ENCODE results near the gene DDAH2.

Gene DDAH2

DNA sequence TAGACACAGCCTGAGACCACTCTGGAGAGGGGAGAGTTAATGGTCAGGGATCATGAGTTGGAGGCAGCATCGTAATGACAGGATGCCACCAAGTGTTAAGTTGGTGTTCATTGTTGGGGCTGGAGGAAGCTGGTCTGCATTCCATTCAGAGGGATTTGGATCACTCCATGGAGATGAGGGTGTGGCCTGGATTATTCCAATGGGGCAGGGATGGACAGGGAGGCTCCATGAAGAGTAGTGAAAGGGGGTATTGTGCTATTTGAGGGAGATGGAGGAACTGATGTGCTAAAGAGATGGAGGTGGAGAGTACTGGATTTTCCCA lies 34.5 kb upstream of the DDAH2 start:
- TF ChIP-seq, protein P1, sequence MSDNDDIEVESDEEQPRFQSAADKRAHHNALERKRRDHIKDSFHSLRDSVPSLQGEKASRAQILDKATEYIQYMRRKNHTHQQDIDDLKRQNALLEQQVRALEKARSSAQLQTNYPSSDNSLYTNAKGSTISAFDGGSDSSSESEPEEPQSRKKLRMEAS (IDR thresholded peaks at IDR 0.05; ENCODE audit: low read depth, low read length): no peak
- no peak for TF ChIP-seq POLR2A (IDR thresholded peaks at IDR 0.05; ENCODE audit: extremely low read depth, insufficient read length)
- no peak for TF ChIP-seq MYC (IDR thresholded peaks at IDR 0.05; ENCODE audit: low read depth, low read length)
- no peak for TF ChIP-seq CTCF (IDR thresholded peaks at IDR 0.05; ENCODE audit: low read depth, low read length)
- no peak for DNase-seq (ENCODE audit: low read depth)
- H3K4me3 ChIP-seq (ENCODE audit: low read depth, low read length): no peak overlapping the region

DNA sequence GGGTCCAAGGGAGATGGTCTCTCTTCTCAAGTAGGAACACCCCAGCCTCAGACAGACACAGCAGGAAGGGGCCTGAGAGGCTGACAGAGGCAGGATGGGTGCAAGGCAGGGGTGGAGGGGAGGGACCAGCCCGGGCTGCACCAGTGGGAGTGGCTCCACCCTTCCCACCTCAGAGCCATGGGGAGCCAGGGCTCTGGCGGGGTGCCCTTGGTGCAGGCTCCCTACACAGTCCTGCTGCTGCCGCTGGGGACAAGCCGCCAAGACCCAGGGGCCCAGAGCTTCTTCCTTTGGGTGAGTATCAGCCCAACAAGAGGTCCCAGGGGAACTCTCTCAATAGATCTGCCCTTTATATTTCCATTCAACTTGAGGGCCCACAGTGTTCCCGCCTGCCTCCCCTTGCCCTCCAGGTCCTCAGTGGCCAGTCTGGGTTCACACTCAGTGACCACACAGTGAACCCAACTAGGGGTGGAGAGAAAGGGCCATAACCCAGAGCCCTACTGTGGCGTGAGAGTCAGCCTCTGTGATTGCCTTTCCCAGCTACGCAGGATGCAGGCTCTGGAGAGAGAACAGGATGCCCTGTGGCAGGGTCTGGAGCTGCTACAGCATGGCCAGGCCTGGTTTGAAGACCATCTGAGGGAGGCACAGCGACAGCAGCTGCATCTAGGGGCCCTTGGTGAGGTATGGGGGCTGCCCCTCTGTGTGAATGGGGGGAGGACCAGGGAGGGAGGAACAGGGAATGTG lies 33.9 kb upstream of the DDAH2 start:
- DNase-seq (ENCODE audit: low read depth): no peak
- H3K4me3 ChIP-seq (ENCODE audit: low read depth, low read length): no peak overlapping the region
- TF ChIP-seq CTCF (IDR thresholded peaks at IDR 0.05; ENCODE audit: low read depth, low read length) (no peak), POLR2A (IDR thresholded peaks at IDR 0.05; ENCODE audit: extremely low read depth, insufficient read length) (no peak), MYC (IDR thresholded peaks at IDR 0.05; ENCODE audit: low read depth, low read length) (no peak)
- TF ChIP-seq, protein P1 (IDR thresholded peaks at IDR 0.05; ENCODE audit: low read depth, low read length): no peak

GRCh38 chr6:31762356-31762755 lies 33.3 kb upstream of the DDAH2 start, which contains the start of gene SAPCD1:
SAPCD1 (plus strand) TSS chr6:31762656; CDS start chr6:31763055, 399 bp downstream.
- no peak within 1 kb of the TSS for H3K4me3 ChIP-seq (ENCODE audit: low read depth, low read length)
- TF ChIP-seq POLR2A (IDR thresholded peaks at IDR 0.05; ENCODE audit: extremely low read depth, insufficient read length) (no peak), MYC (IDR thresholded peaks at IDR 0.05; ENCODE audit: low read depth, low read length) (no peak), CTCF (IDR thresholded peaks at IDR 0.05; ENCODE audit: low read depth, low read length) (no peak)
- TF ChIP-seq, protein P1 (IDR thresholded peaks at IDR 0.05; ENCODE audit: low read depth, low read length): no peak
- no peak for DNase-seq (ENCODE audit: low read depth)

DNA sequence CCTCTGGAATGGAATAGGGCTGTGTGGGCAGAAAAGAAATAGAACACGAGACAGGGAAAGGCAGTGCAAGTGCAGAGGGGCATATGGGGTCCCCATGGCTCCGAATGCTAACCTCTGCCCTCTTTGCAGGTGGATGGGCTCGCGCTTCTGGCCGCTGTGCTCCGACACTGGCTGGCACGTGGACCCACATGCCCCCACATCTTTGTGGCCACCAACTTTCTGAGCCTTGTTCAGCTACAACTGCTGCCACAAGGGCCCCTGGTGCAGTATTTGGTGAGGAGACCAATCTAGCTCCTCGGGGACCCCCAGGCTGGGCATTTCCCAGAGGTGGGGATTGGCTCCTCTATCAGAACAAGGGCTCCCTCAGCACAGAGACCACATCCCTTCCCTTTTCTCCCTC lies 32.2 kb upstream of the DDAH2 start:
- DNase-seq (ENCODE audit: low read depth): no peak
- TF ChIP-seq MYC (IDR thresholded peaks at IDR 0.05; ENCODE audit: low read depth, low read length): no peak
- TF ChIP-seq, protein P1 (IDR thresholded peaks at IDR 0.05; ENCODE audit: low read depth, low read length): no peak
- no peak for TF ChIP-seq CTCF (IDR thresholded peaks at IDR 0.05; ENCODE audit: low read depth, low read length)
- TF ChIP-seq POLR2A (IDR thresholded peaks at IDR 0.05; ENCODE audit: extremely low read depth, insufficient read length): no peak

GRCh38 chr6:31760790-31761189 lies 31.7 kb upstream of the DDAH2 start:
- TF ChIP-seq, protein P1 (IDR thresholded peaks at IDR 0.05; ENCODE audit: low read depth, low read length): no peak
- TF ChIP-seq POLR2A (IDR thresholded peaks at IDR 0.05; ENCODE audit: extremely low read depth, insufficient read length): peak; percentile 6
- DNase-seq (ENCODE audit: low read depth): no peak

More for the DNA sequence above, 32.2 kb upstream of the DDAH2 start:
- H3K4me3 ChIP-seq (ENCODE audit: low read depth, low read length): no peak overlapping the region

DNA sequence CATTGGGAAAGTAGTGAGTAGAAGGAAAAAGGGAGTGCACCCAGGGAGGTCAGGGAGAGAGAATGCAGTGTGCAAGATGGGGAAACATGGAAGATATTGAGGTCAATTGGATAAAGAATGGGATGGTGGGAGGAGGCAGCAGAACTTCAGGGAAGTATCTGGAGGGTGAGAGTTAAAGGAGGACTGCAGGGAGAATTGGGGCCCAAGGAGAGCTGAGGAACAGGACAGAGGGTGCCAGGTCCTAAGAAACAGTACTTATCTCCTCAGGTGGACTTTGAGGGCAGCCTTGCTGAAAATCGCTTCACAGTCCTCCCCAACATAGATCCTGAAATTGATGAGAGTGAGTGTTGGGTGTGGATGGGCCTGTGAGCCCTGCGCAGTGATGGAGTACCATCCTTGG lies 29.2 kb upstream of the DDAH2 start:
- DNase-seq (ENCODE audit: low read depth): no peak
- no peak overlapping the region for H3K4me3 ChIP-seq (ENCODE audit: low read depth, low read length)

More at GRCh38 chr6:31760790-31761189, 31.7 kb upstream of the DDAH2 start:
- no peak overlapping the region for H3K4me3 ChIP-seq (ENCODE audit: low read depth, low read length)

More for the DNA sequence above, 29.2 kb upstream of the DDAH2 start:
- no peak for TF ChIP-seq POLR2A (IDR thresholded peaks at IDR 0.05; ENCODE audit: extremely low read depth, insufficient read length)
- TF ChIP-seq, protein P1 (IDR thresholded peaks at IDR 0.05; ENCODE audit: low read depth, low read length): no peak
- TF ChIP-seq MYC (IDR thresholded peaks at IDR 0.05; ENCODE audit: low read depth, low read length): no peak
- no peak for TF ChIP-seq CTCF (IDR thresholded peaks at IDR 0.05; ENCODE audit: low read depth, low read length)
